ENCODE measurements around the gene STOML2.
A peak's percentile ranks its signal among the peaks of the same experiment; 100 is the strongest.

STOML2 gene

GRCh38 chr9:35069020-35069419, 33.9 kb downstream of the STOML2 start:
- Mint-ChIP-seq H3K36me3 (peaks cover 17% of the 10 kb centered on the region), H3K9me3 (ENCODE audit: low read depth) (no peaks in the 10 kb centered on the region), H3K4me1 (ENCODE audit: low read depth) (peaks cover 53% of the 10 kb centered on the region), H3K4me3 (peak overlapping the region; percentile 95), H3K27ac (peak overlapping the region; percentile 81), H3K27me3 (no peaks in the 10 kb centered on the region)

GRCh38 chr9:35067056-35067455, 35.9 kb downstream of the STOML2 start:
- Mint-ChIP-seq H3K4me3 (no peak overlapping the region), H3K36me3 (peaks cover 21% of the 10 kb centered on the region), H3K4me1 (ENCODE audit: low read depth) (peaks cover 44% of the 10 kb centered on the region), H3K27ac (peak overlapping the region; percentile 71), H3K9me3 (ENCODE audit: low read depth) (no peaks in the 10 kb centered on the region), H3K27me3 (no peaks in the 10 kb centered on the region)

DNA sequence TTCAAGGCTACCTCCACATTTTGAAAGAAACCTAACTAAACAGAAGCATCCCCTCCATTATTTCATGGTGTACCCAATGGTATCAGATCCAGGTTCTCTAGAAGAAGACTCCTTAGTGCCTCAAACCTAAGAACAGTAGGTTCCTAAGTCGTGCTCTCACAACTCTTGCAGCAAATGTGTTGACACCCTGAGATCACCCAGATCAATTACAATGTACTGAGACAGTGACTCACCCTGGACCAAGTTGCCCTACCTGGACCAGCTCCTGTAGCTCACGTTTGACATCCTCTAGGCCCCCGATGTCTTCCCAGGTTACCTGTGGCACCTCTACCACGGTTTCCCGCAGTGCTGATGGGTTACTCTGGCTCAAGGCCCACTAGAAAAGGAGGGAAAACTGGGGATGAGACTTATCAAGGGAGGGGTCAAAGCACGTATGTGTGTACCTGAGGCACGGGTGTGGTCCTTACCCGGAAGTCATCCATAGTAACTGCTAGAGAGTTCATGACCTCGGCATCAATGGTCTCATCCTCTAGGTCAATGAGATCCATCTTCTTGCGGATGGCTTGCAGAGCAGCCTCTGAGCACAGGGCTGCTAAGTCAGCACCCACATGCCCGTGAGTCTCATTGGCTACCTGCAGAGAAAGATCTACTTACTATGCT, 42.3 kb downstream of the STOML2 start:
- H3K4me1 Mint-ChIP-seq (ENCODE audit: low read depth), result peaks cover 2% of the 10 kb centered on the region
- no peak overlapping the region for H3K27ac Mint-ChIP-seq

GRCh38 chr9:35059438-35059837, 43.5 kb downstream of the STOML2 start:
- no peak overlapping the region for H3K4me3 Mint-ChIP-seq
- no peaks in the 10 kb centered on the region for H3K9me3 Mint-ChIP-seq (ENCODE audit: low read depth)
- H3K27me3 Mint-ChIP-seq, result no peaks in the 10 kb centered on the region
- H3K4me1 Mint-ChIP-seq (ENCODE audit: low read depth), result peaks cover 2% of the 10 kb centered on the region
- H3K36me3 Mint-ChIP-seq, result peaks cover 25% of the 10 kb centered on the region
- H3K27ac Mint-ChIP-seq, result no peak overlapping the region

More for the DNA sequence above, 42.3 kb downstream of the STOML2 start:
- Mint-ChIP-seq H3K4me3 (no peak overlapping the region), H3K27me3 (no peaks in the 10 kb centered on the region), H3K9me3 (ENCODE audit: low read depth) (no peaks in the 10 kb centered on the region), H3K36me3 (peaks cover 16% of the 10 kb centered on the region)

DNA sequence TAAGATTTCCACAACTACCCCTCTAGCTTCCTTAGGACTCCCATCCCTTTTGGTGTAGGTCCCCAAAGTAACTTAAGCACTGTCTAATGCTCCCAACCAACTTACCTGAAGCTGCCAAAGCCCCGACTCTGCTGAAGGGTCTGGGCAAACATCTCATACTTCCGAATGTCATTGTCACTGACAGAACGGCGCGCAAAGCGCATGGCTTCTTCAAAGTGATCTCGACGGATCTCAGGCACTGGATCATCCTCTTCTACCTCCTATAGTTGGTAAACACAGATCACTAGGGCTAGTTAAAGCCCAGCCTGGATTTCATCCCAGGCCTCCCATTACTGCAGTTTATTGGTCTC, 45.7 kb downstream of the STOML2 start:
- H3K9me3 Mint-ChIP-seq (ENCODE audit: low read depth), result no peaks in the 10 kb centered on the region
- H3K27ac Mint-ChIP-seq, result no peak overlapping the region
- H3K36me3 Mint-ChIP-seq, result peaks cover 21% of the 10 kb centered on the region
- H3K4me3 Mint-ChIP-seq, result no peak overlapping the region
- H3K27me3 Mint-ChIP-seq, result no peaks in the 10 kb centered on the region
- H3K4me1 Mint-ChIP-seq (ENCODE audit: low read depth), result no peaks in the 10 kb centered on the region

GRCh38 chr9:35056571-35057270, 46.2 kb downstream of the STOML2 start:
- H3K9me3 Mint-ChIP-seq (ENCODE audit: low read depth), result no peaks in the 10 kb centered on the region
- H3K4me3 Mint-ChIP-seq, result no peak overlapping the region
- no peaks in the 10 kb centered on the region for H3K27me3 Mint-ChIP-seq
- no peak overlapping the region for H3K27ac Mint-ChIP-seq
- H3K4me1 Mint-ChIP-seq (ENCODE audit: low read depth), result no peaks in the 10 kb centered on the region
- peaks cover 21% of the 10 kb centered on the region for H3K36me3 Mint-ChIP-seq

- no peaks in the 10 kb centered on the region for H3K27me3 Mint-ChIP-seq
- H3K4me1 Mint-ChIP-seq (ENCODE audit: low read depth), result no peaks in the 10 kb centered on the region
- peak overlapping the region; percentile 7 for H3K27ac Mint-ChIP-seq
- peaks cover 26% of the 10 kb centered on the region for H3K36me3 Mint-ChIP-seq
- no peaks in the 10 kb centered on the region for H3K9me3 Mint-ChIP-seq (ENCODE audit: low read depth)
- H3K4me3 Mint-ChIP-seq, result no peak overlapping the region
Observed at GRCh38 chr9:35054871-35055644, 47.9 kb downstream of the STOML2 start.

DNA sequence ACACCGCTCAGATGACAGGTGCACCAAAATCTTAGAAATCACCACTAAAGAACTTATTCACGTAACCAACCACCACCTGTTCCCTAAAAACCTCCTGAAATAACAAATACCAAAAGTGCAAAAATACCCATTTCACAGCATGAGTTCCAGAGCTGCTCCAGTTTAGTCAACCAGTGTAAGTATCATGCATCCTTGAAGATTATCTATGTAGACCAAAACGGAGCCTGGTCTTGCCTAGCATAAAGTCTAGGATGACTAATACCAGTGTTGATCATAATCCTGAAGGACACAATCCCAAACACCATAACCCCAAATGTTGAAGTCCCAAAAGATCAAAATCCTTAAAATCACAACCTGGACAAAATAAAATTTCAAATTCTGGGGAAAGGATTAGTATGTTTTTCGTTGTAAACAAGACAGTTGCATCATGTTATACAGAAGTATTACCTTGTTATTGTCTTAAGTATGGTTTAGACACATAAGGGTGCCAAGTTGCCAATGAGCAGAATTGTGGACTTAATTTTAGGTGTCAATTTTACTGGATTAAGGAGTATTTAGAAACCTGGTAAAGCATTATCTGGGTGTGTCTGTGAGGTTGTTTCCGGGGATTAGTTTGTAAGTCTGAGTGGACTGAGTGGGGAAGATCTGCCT, 48.6 kb downstream of the STOML2 start:
- no peaks in the 10 kb centered on the region for H3K4me1 Mint-ChIP-seq (ENCODE audit: low read depth)
- peak overlapping the region; percentile 7 for H3K27ac Mint-ChIP-seq
- no peak overlapping the region for H3K4me3 Mint-ChIP-seq
- no peaks in the 10 kb centered on the region for H3K9me3 Mint-ChIP-seq (ENCODE audit: low read depth)
- H3K36me3 Mint-ChIP-seq, result peaks cover 24% of the 10 kb centered on the region
- no peaks in the 10 kb centered on the region for H3K27me3 Mint-ChIP-seq

GRCh38 chr9:35051069-35051967, 51.6 kb downstream of the STOML2 start:
- no peaks in the 10 kb centered on the region for H3K27me3 Mint-ChIP-seq

More at GRCh38 chr9:35051069-35051967, 51.6 kb downstream of the STOML2 start:
- Mint-ChIP-seq H3K27ac (peak overlapping the region; percentile 2), H3K36me3 (peaks cover 21% of the 10 kb centered on the region), H3K4me1 (ENCODE audit: low read depth) (no peaks in the 10 kb centered on the region), H3K9me3 (ENCODE audit: low read depth) (no peaks in the 10 kb centered on the region), H3K4me3 (no peak overlapping the region)

All from activated naive CD8-positive, alpha-beta T cell (primary cell).